Measurements from ENCODE around the gene NKAIN1.
"Not testable (repeated sequence)": the region's sequence is repeated elsewhere in the genome, so short reads cannot be mapped to it uniquely, and the experiment has no call there.

NKAIN1 gene

GRCh38 chr1:31239653-31240241 lies at the start of gene NKAIN1:
TSS of gene NKAIN1 (minus strand) at chr1:31239887. CDS start at chr1:31239547, 340 bp downstream.
- Histone ChIP-seq H3K4me1 (ENCODE audit: control insufficient read depth, low read length) (peaks cover 29% of the 10 kb centered on the region), H4K20me1 (ENCODE audit: control insufficient read depth, insufficient read depth, low read depth, low read length) (no peaks in the 10 kb centered on the region), H3K36me3 (ENCODE audit: control insufficient read depth, low read length) (no peaks in the 10 kb centered on the region), H3K79me2 (ENCODE audit: control insufficient read depth, low read length) (no peaks in the 10 kb centered on the region), H3K27ac (ENCODE audit: low read depth, low read length) (no peak within 1 kb of the TSS), H3K9me3 (ENCODE audit: control insufficient read depth, insufficient read depth, low read length) (no peaks in the 10 kb centered on the region), H3K4me3 (ENCODE audit: low read length) (no peak within 1 kb of the TSS), H3K27me3 (ENCODE audit: control insufficient read depth, low read length) (peaks cover 39% of the 10 kb centered on the region), H3F3A (ENCODE audit: control insufficient read depth, insufficient read depth) (no peaks in the 10 kb centered on the region), H3K4me2 (ENCODE audit: low read length) (no peak within 1 kb of the TSS), H3K9me2 (replicated peaks; ENCODE audit: control insufficient read depth, low read length) (no peaks in the 10 kb centered on the region)
- TF ChIP-seq CTCF (IDR thresholded peaks at IDR 0.05; ENCODE audit: low read depth, low read length, poor library complexity, severe bottlenecking), result no peak

GRCh38 chr1:31289021-31289420 lies 49.3 kb upstream of the NKAIN1 start:
- Histone ChIP-seq H3K4me3 (ENCODE audit: low read length) (peak overlapping the region; percentile 9; the same call in 1 of the 2 replicates), H3F3A (ENCODE audit: control insufficient read depth, insufficient read depth) (peaks cover 10% of the 10 kb centered on the region), H3K4me1 (ENCODE audit: control insufficient read depth, low read length) (peaks cover 44% of the 10 kb centered on the region), H3K36me3 (ENCODE audit: control insufficient read depth, low read length) (peaks cover 91% of the 10 kb centered on the region), H3K79me2 (ENCODE audit: control insufficient read depth, low read length) (peaks cover 42% of the 10 kb centered on the region), H3K4me2 (ENCODE audit: low read length) (peak overlapping the region; percentile 54), H4K20me1 (ENCODE audit: control insufficient read depth, insufficient read depth, low read depth, low read length) (0 out of 2 replicates have a peak, but pooled peaks cover 2% of the 10 kb centered on the region), H3K9me3 (ENCODE audit: control insufficient read depth, insufficient read depth, low read length) (no peaks in the 10 kb centered on the region), H3K27ac (ENCODE audit: low read depth, low read length) (peak overlapping the region; percentile 31; the same call in 1 of the 2 replicates), H3K9me2 (replicated peaks; ENCODE audit: control insufficient read depth, low read length) (no peaks in the 10 kb centered on the region), H3K27me3 (ENCODE audit: control insufficient read depth, low read length) (no peaks in the 10 kb centered on the region)
- no peak for TF ChIP-seq EZH2phosphoT487 (IDR thresholded peaks at IDR 0.05; ENCODE audit: borderline replicate concordance, low read length)

- not testable (repeated sequence) for H4K20me1 ChIP-seq (ENCODE audit: control insufficient read depth, insufficient read depth, low read depth, low read length); H3F3A ChIP-seq (ENCODE audit: control insufficient read depth, insufficient read depth); H3K9me2 ChIP-seq (replicated peaks; ENCODE audit: control insufficient read depth, low read length); H3K4me2 ChIP-seq (ENCODE audit: low read length); H3K9me3 ChIP-seq (ENCODE audit: control insufficient read depth, insufficient read depth, low read length); H3K27me3 ChIP-seq (ENCODE audit: control insufficient read depth, low read length); H3K4me3 ChIP-seq (ENCODE audit: low read length); H3K27ac ChIP-seq (ENCODE audit: low read depth, low read length)
- H3K4me1 ChIP-seq (ENCODE audit: control insufficient read depth, low read length), result peaks cover 36% of the 10 kb centered on the region
- peaks cover 34% of the 10 kb centered on the region for H3K79me2 ChIP-seq (ENCODE audit: control insufficient read depth, low read length)
- H3K36me3 ChIP-seq (ENCODE audit: control insufficient read depth, low read length), result peaks cover 91% of the 10 kb centered on the region
Measured at GRCh38 chr1:31287791-31288190, 48.1 kb upstream of the NKAIN1 start.

- H3F3A ChIP-seq (ENCODE audit: control insufficient read depth, insufficient read depth); H3K27ac ChIP-seq (ENCODE audit: low read depth, low read length); H3K4me3 ChIP-seq (ENCODE audit: low read length); H4K20me1 ChIP-seq (ENCODE audit: control insufficient read depth, insufficient read depth, low read depth, low read length); H3K9me2 ChIP-seq (replicated peaks; ENCODE audit: control insufficient read depth, low read length); H3K27me3 ChIP-seq (ENCODE audit: control insufficient read depth, low read length); H3K9me3 ChIP-seq (ENCODE audit: control insufficient read depth, insufficient read depth, low read length); H3K4me1 ChIP-seq (ENCODE audit: control insufficient read depth, low read length); H3K4me2 ChIP-seq (ENCODE audit: low read length): not testable (repeated sequence)
- H3K36me3 ChIP-seq (ENCODE audit: control insufficient read depth, low read length), result peaks cover 88% of the 10 kb centered on the region
- H3K79me2 ChIP-seq (ENCODE audit: control insufficient read depth, low read length), result peaks cover 14% of the 10 kb centered on the region
Measured at GRCh38 chr1:31282426-31282825, 42.7 kb upstream of the NKAIN1 start.

- no peak overlapping the region for H3K4me2 ChIP-seq (ENCODE audit: low read length)
- peaks cover 18% of the 10 kb centered on the region for H3K4me1 ChIP-seq (ENCODE audit: control insufficient read depth, low read length)
- H3K9me2 ChIP-seq (replicated peaks; ENCODE audit: control insufficient read depth, low read length), result no peaks in the 10 kb centered on the region
- no peak overlapping the region for H3K4me3 ChIP-seq (ENCODE audit: low read length)
- H3K79me2 ChIP-seq (ENCODE audit: control insufficient read depth, low read length), result peaks cover 34% of the 10 kb centered on the region
- no peaks in the 10 kb centered on the region for H3K9me3 ChIP-seq (ENCODE audit: control insufficient read depth, insufficient read depth, low read length)
- H3K27me3 ChIP-seq (ENCODE audit: control insufficient read depth, low read length), result no peaks in the 10 kb centered on the region
- no peaks in the 10 kb centered on the region for H3F3A ChIP-seq (ENCODE audit: control insufficient read depth, insufficient read depth)
- H3K27ac ChIP-seq (ENCODE audit: low read depth, low read length), result no peak overlapping the region
- no peak for TF ChIP-seq EZH2phosphoT487 (IDR thresholded peaks at IDR 0.05; ENCODE audit: borderline replicate concordance, low read length)
- no peak for TF ChIP-seq CTCF (IDR thresholded peaks at IDR 0.05; ENCODE audit: low read depth, low read length, poor library complexity, severe bottlenecking)
- H3K36me3 ChIP-seq (ENCODE audit: control insufficient read depth, low read length), result peaks cover 96% of the 10 kb centered on the region
- H4K20me1 ChIP-seq (ENCODE audit: control insufficient read depth, insufficient read depth, low read depth, low read length), result no peaks in the 10 kb centered on the region
Measured at GRCh38 chr1:31273619-31274018, 33.9 kb upstream of the NKAIN1 start.

Measured in DOHH2 (cell line).